GM19238 (cell line): ENCODE data around the gene HPD.
"Not testable (repeated sequence)": the region's sequence is repeated elsewhere in the genome, so short reads cannot be mapped to it uniquely, and the experiment has no call there.

Experiments
- DNase-seq: peaks from one replicate; pipeline ENCODE4 v3.0.0; 2011; ENCODE audit warnings: low spot score; ENCODE audit not compliant: insufficient read length

HPD gene

GRCh38 chr12:121799842-121800693, 58.6 kb downstream of the HPD start:
- peak; percentile 80 for DNase-seq

- peak; percentile 63 for DNase-seq
These were observed 59.4 kb downstream of the HPD start for GRCh38 chr12:121799156-121799841.

- no peak for DNase-seq
These were observed 59.9 kb downstream of the HPD start for GRCh38 chr12:121798787-121799155.

GRCh38 chr12:121797937-121798786, 60.5 kb downstream of the HPD start:
- no peak for DNase-seq

GRCh38 chr12:121796855-121797751, 61.6 kb downstream of the HPD start:
- no peak for DNase-seq

GRCh38 chr12:121795034-121795968, 63.4 kb downstream of the HPD start:
- peak; percentile 82 for DNase-seq

- no peak for DNase-seq
These were observed 64.1 kb downstream of the HPD start for GRCh38 chr12:121794534-121795033.

- DNase-seq: peak; percentile 90
These were observed 64.7 kb downstream of the HPD start for GRCh38 chr12:121793838-121794533.

- DNase-seq: peak; percentile 54
These were observed 65.2 kb downstream of the HPD start, which contains the start of gene RHOF for GRCh38 chr12:121793440-121793837. Gene RHOF, minus strand, starts transcription at chr12:121793688. Its CDS starts 55 bp downstream, at chr12:121793633.

GRCh38 chr12:121792607-121793439, 65.8 kb downstream of the HPD start:
- DNase-seq: no peak

GRCh38 chr12:121791671-121792551, 66.7 kb downstream of the HPD start:
- no peak for DNase-seq

- not testable (repeated sequence) for DNase-seq
These were observed 67.9 kb downstream of the HPD start for GRCh38 chr12:121790785-121791184.

- peak; percentile 86 for DNase-seq
These were observed 68.6 kb downstream of the HPD start for GRCh38 chr12:121789800-121790728.
